Measurements from ENCODE around the gene DNAJA4.

- TF ChIP-seq CTCF (conservative IDR thresholded peaks at IDR 0.05 in 1 of 2, IDR thresholded peaks at IDR 0.05 in 1 of 2; ENCODE audit: extremely low read depth in 1 of 2, insufficient read depth in 1 of 2, low read depth in 1 of 2, low read length in 2 of 2) (no peak), EZH2 (IDR thresholded peaks at IDR 0.05; ENCODE audit: borderline replicate concordance, low read length) (no peak)
Observed at GRCh38 chr15:78225783-78226541, 38.4 kb upstream of the DNAJA4 start.

All from mammary epithelial cell (primary cell).